Ascending aorta (tissue), 2 donors: Measurements from ENCODE around the gene MARK2. TPM values are rescaled to one million over a fixed set of nuclear protein-coding genes. Genes with fewer than 3 reads are reported as not detected.
A peak's percentile ranks its signal among the peaks of the same experiment; 100 is the strongest.

Experiments
- DNase-seq, 2 donors: peaks; one replicate each; pipeline ENCODE4 v3.0.0-alpha.2; 2019; ENCODE audit warnings: low spot score in 2 of 2
- H3K27ac ChIP-seq, 2 donors: fragments of 200-600 bp; sonication (generic); one replicate each; pipeline ENCODE4 v1.5.1; 2016 to 2017; ENCODE audit warnings: mild to moderate bottlenecking in 1 of 2
- H3K27me3 ChIP-seq: fragments of 200-600 bp; sonication (generic); one replicate; pipeline ENCODE4 v1.5.1; 2017
- H3K36me3 ChIP-seq, 2 donors: fragments of 200-600 bp; sonication (generic); one replicate each; pipeline ENCODE4 v1.5.1; 2016
- H3K4me1 ChIP-seq, 2 donors: fragments of 200-600 bp; sonication (generic); one replicate each; pipeline ENCODE4 v1.5.1; 2016 to 2017; ENCODE audit warnings: mild to moderate bottlenecking in 1 of 2
- H3K4me3 ChIP-seq, 2 donors: fragments of 200-600 bp; sonication (generic); one replicate each; pipeline ENCODE4 v1.5.1; 2016 to 2017; ENCODE audit warnings: mild to moderate bottlenecking in 1 of 2
- H3K9me3 ChIP-seq, 2 donors: fragments of 200-600 bp; sonication (generic); one replicate each; pipeline ENCODE4 v1.5.1; 2016
- intact Hi-C: fragments of 100-400 bp; cut with DNase I; formaldehyde crosslinking; loops from one replicate; pipeline ENCODE4 v1.15.1; 2023
- total RNA-seq: library from RNA; depleted of rRNA; stranded (reverse); fragments of >200 nt; gene quantifications from one replicate; pipeline ENCODE4 v1.1.0, GENCODE V29; 2016
- TF ChIP-seq, protein P1 (sequence below), 3 experiments: fragments of 200-600 bp in 2 of 3; fragments of 450-650 bp in 1 of 3; sonication (generic) in 2 of 3; IDR thresholded peaks; one replicate each; pipeline ENCODE4 v1.5.1; 2016 to 2019; ENCODE audit warnings: antibody characterized with exemption in 3 of 3, mild to moderate bottlenecking in 1 of 3, moderate library complexity in 1 of 3

The MARK2 gene
- total RNA-seq, 1 donor from 2014 or later = 45.7 TPM

DNA sequence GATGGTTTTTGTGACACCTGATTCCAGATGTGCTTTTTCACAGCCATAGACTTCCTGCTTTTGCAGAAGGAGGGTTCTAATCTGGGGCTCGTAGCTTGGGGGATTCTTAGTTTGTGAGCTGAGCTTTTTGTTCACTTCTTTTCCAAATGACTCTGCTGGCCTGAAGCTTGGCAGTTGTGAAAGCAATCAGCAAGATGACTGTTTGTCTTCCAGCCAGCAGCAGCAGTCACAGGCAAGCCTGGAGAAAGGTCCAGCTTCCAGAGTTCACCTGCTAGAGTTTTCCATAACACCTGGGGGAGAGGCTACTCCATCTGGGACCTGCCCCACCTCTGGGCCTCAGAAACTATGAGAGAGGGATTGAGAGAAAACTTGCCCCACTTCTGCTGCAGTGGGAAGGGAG is 4.1 kb downstream of the MARK2 start:
- TF ChIP-seq, protein P1, sequence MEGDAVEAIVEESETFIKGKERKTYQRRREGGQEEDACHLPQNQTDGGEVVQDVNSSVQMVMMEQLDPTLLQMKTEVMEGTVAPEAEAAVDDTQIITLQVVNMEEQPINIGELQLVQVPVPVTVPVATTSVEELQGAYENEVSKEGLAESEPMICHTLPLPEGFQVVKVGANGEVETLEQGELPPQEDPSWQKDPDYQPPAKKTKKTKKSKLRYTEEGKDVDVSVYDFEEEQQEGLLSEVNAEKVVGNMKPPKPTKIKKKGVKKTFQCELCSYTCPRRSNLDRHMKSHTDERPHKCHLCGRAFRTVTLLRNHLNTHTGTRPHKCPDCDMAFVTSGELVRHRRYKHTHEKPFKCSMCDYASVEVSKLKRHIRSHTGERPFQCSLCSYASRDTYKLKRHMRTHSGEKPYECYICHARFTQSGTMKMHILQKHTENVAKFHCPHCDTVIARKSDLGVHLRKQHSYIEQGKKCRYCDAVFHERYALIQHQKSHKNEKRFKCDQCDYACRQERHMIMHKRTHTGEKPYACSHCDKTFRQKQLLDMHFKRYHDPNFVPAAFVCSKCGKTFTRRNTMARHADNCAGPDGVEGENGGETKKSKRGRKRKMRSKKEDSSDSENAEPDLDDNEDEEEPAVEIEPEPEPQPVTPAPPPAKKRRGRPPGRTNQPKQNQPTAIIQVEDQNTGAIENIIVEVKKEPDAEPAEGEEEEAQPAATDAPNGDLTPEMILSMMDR (IDR thresholded peaks at IDR 0.05) = no peak
- H3K27me3 ChIP-seq = no peaks in the 10 kb centered on the region
- no peaks in the 10 kb centered on the region for H3K9me3 ChIP-seq
- peaks cover 3 to 30% of the 10 kb centered on the region in 2 donors for H3K4me1 ChIP-seq
- H3K27ac ChIP-seq = no peak overlapping the region
- no peak for DNase-seq
- intact Hi-C loops = no loop called here
- H3K36me3 ChIP-seq = peaks cover 12 to 21% of the 10 kb centered on the region in 2 donors
- no peak overlapping the region for H3K4me3 ChIP-seq

DNA sequence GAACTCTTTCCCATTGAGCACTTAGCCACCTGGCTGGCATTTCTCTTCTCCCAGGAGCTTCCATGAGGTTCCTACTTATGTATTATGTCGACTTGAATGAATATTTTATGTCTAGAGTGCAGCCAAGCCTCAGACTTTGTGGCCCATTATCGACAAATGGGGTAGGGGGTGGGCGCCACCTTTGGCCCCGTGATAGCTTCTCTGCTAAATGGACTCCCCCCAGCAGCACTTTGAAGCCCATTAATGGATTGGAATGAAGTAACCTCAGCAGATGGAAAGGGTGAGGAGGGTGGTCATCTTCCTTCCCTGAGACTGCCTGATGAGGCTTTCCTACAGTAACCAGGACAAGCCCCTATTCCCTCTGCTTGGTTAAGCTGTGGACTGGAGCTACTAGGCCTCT is 5.9 kb downstream of the MARK2 start:
- intact Hi-C loops = no loop called here
- DNase-seq = no peak
- peaks cover 12 to 21% of the 10 kb centered on the region in 2 donors for H3K36me3 ChIP-seq
- TF ChIP-seq, protein P1 (IDR thresholded peaks at IDR 0.05) = no peak
- H3K27ac ChIP-seq = no peak overlapping the region
- no peaks in the 10 kb centered on the region for H3K27me3 ChIP-seq
- H3K9me3 ChIP-seq = no peaks in the 10 kb centered on the region
- peaks cover 0 to 26% of the 10 kb centered on the region in 2 donors for H3K4me1 ChIP-seq
- H3K4me3 ChIP-seq = no peak overlapping the region

DNA sequence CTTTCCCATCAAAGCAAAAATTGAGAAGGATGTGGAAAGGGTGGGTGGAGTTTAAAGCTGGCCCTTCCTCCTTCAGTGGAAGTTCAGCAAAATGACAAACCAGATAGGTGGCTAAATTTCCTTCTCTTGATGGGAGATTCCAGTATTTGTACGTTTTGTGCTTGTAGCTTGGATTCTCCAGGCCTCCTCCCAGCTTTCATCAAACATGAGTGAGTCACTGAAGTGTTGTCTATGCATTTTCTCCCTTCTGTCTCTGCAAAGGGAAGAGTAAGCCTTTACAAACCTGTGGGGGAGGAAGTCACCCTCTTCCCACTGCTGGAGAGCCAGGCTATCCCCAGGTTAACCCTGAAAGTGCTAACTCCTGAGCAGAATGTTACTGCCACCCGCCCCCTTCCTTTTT is 6.4 kb downstream of the MARK2 start:
- no peaks in the 10 kb centered on the region for H3K27me3 ChIP-seq
- no peak for DNase-seq
- TF ChIP-seq, protein P1 (IDR thresholded peaks at IDR 0.05) = no peak
- H3K27ac ChIP-seq = no peak overlapping the region
- peaks cover 12 to 21% of the 10 kb centered on the region in 2 donors for H3K36me3 ChIP-seq
- H3K4me3 ChIP-seq = no peak overlapping the region
- peaks cover 0 to 24% of the 10 kb centered on the region in 2 donors for H3K4me1 ChIP-seq
- intact Hi-C loops = no loop called here
- H3K9me3 ChIP-seq = no peaks in the 10 kb centered on the region

DNA sequence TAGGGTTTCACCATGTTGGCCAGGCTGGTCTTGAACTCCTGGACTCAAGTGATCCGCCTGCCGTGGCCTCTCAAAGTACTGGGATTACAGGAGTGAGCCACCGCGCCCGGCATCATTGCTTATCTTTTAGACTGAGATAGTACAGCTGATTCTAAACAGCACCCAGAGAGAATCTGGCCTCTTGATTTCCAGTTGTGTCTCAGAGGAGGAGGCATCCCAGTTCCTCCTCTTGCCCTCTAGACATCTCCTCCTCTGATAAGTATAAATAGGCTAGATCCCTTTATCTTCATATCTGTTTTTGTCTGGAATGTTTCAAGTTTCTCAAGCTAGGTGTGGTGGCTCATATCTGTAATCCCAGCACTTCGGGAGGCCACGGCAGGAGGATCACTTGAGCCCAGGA is 7.0 kb downstream of the MARK2 start:
- H3K27me3 ChIP-seq = no peaks in the 10 kb centered on the region
- DNase-seq = no peak
- TF ChIP-seq, protein P1 (IDR thresholded peaks at IDR 0.05) = no peak
- H3K27ac ChIP-seq = no peak overlapping the region
- peaks cover 12 to 21% of the 10 kb centered on the region in 2 donors for H3K36me3 ChIP-seq
- intact Hi-C loops = no loop called here
- no peak overlapping the region for H3K4me3 ChIP-seq
- H3K4me1 ChIP-seq = peaks cover 0 to 18% of the 10 kb centered on the region in 2 donors
- H3K9me3 ChIP-seq = no peaks in the 10 kb centered on the region

DNA sequence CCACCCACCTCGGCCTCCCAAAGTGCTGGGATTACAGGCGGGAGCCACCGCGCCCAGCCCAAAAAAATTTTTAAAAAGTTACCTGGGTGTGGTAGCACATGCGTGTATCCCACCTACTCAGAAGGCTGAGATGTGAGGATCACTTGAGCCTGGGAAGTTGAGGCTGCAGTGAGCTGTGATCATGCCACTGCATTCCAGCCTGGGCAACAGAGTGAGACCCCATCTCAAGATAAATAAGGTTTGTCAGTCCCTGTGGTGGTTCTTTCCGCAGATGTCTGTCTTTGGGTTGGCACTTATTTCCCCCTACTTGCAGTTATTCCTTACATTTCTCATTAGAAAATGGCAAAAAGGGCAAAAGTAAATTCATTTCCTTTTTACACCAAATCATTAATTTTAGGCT is 8.0 kb downstream of the MARK2 start:
- Histone ChIP-seq H3K9me3 (no peaks in the 10 kb centered on the region), H3K27me3 (no peaks in the 10 kb centered on the region), H3K4me3 (no peak overlapping the region), H3K27ac (peak overlapping the region in 1 of 2 donors; percentile 6), H3K36me3 (peaks cover 12 to 21% of the 10 kb centered on the region in 2 donors), H3K4me1 (peaks cover 0 to 8% of the 10 kb centered on the region in 2 donors)
- intact Hi-C loops = no loop called here
- no peak for DNase-seq
- TF ChIP-seq, protein P1 (IDR thresholded peaks at IDR 0.05) = no peak

DNA sequence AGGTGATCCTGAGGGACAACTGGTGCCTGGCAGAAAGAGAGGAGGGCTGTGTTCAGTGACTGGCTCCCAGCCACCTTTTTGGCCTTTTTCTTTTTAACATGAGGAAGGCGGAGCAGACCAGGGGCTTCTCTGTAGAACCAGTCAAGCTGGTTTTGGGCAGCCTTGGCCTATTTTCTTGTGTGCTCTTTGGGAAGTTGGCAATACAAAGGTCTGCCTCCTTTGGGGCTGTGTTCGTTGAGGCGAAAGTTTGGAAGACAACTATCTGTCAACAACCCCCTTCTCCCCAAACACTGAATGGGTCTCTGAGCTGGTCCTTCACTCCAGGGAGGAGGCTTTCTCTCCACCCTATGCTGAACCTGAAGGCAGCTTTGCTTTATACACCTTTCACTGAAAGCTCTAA is 8.5 kb downstream of the MARK2 start:
- peak overlapping the region in 1 of 2 donors; percentile 6 for H3K27ac ChIP-seq
- intact Hi-C loops = no loop called here
- no peaks in the 10 kb centered on the region for H3K27me3 ChIP-seq
- no peak overlapping the region for H3K4me3 ChIP-seq
- peaks cover 12 to 20% of the 10 kb centered on the region in 2 donors for H3K36me3 ChIP-seq
- TF ChIP-seq, protein P1 (IDR thresholded peaks at IDR 0.05) = no peak
- H3K9me3 ChIP-seq = no peaks in the 10 kb centered on the region
- no peak for DNase-seq
- peaks cover 0 to 4% of the 10 kb centered on the region in 2 donors for H3K4me1 ChIP-seq
